ENCODE results near the gene ELANE.
"Not testable (repeated sequence)": the region's sequence is repeated elsewhere in the genome, so short reads cannot be mapped to it uniquely, and the experiment has no call there.

ELANE gene

DNA sequence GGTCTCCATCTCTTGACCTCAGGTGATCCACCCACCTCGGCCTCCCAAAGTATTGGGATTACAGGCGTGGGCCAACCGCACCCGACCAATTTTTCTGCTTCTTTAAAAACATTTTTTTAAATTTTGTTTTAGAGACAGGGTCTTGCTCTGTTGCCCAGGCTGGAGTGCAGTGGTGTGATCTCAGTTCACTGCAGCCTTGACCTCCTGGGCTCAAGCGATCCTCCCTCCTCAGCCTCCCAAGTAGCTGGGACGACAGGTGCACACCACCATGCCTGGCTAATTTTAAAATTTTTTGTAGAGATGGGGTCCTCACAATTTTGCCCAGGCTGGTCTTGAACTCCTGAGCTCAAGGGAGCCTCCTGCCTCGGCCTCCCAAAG is 9.3 kb upstream of the ELANE start:
- not testable (repeated sequence) for DNase-seq (ENCODE audit: low spot score)

DNA sequence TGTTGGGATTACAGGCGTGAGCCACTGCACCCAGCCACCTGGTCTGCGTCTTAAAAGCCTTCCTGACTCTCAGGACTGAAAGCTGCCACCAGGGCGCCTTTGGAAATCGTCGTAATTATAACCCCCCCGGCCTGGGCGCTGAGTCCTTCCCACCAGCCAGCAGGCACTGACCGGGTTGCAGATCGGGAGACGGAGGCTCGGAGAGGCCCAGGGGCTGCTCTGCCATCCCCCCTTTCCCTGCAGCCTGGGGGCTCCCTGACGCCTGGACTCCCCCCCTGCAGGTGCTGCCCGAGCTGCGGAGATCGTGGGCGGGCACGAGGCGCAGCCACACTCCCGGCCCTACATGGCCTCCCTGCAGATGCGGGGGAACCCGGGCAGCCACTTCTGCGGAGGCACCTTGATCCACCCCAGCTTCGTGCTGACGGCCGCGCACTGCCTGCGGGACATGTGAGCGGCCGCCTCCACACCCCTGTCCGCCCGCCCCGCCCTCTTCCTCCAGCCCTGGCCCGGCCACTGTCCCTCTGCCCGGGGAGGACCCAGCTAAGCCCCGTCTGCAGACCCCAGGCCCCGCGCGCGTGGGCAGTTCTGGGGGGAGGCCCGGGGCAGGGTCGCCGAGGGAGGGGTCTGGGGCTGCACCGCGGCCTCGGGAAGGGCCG is 8.8 kb upstream of the ELANE start:
- DNase-seq (ENCODE audit: low spot score) = no peak

DNA sequence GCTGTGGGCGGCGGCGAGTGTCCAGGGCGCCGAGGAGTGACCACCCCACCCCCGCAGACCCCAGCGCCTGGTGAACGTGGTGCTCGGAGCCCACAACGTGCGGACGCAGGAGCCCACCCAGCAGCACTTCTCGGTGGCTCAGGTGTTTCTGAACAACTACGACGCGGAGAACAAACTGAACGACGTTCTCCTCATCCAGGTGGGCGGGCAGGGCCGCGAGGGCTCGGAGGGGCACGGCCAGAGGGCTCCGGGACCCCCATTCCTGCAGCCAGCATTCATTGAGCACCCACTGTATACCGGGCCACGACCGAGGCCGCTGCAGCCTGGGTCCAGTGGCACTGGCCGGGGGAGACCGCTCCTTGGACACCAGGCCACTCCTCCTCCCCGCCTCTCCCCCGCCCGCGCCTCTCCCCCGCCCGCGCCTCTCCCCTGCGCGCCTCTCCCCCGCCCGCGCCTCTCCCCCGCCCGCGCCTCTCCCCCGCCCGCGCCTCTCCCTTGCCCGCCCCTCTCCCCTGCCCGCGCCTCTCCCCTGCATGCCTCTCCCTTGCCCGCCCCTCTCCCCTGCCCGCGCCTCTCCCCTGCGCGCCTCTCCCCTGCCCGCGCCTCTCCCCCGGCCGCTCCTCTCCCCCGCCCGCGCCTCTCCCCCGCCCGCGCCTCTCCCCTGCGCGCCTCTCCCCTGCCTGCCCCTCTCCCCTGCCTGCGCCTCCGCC is 8.1 kb upstream of the ELANE start:
- no peak for DNase-seq (ENCODE audit: low spot score)

DNA sequence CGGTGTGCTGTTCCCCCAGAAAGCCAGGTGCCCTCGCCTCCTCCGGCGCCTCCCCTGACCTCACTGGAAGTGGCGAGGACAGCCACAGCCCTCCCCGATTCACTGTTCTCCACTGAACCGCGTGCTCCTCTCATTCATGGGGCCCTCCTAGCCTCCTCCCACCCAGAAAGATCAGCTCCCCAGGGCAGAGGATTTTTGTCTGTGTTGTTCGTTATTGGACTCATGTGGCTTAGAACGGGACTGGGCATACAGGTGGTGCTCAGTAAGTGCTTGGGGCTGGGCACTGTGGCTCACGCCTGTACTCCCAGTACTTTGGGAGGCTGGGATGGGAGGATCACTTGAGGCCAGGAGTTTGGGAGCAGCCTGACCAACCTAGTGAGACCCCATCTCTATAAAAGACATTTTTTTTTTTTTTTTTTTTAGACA is 7.5 kb upstream of the ELANE start:
- no peak for DNase-seq (ENCODE audit: low spot score)

DNA sequence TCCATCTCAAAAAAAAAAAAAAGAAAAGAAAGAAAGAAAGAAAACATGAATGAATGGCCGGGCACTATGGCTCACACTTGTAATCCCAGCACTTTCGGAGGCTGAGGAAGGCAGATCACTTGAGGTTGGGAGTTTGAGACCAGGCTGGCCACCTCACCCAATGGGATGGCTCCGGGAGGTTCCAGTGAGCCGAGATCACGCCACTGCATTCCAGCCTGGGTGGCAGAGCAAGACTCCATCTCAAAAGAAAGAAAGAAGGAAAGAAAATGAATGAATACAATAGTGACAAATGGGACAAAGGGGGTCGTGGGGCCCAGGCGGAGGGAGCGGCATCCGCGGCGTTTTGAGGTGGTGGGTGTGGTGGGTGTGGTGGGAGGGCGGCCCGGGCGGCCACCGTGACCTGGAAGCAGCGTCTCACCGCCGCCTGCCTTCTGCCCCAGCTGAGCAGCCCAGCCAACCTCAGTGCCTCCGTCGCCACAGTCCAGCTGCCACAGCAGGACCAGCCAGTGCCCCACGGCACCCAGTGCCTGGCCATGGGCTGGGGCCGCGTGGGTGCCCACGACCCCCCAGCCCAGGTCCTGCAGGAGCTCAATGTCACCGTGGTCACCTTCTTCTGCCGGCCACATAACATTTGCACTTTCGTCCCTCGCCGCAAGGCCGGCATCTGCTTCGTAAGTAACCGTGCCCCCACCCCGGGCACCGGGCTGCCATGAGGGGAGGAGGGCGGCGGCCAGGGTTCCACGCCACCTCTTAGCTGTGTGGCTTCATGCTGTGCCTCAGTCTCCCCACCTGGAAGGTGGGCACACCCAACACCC is 6.2 kb upstream of the ELANE start:
- no peak for DNase-seq (ENCODE audit: low spot score)

DNA sequence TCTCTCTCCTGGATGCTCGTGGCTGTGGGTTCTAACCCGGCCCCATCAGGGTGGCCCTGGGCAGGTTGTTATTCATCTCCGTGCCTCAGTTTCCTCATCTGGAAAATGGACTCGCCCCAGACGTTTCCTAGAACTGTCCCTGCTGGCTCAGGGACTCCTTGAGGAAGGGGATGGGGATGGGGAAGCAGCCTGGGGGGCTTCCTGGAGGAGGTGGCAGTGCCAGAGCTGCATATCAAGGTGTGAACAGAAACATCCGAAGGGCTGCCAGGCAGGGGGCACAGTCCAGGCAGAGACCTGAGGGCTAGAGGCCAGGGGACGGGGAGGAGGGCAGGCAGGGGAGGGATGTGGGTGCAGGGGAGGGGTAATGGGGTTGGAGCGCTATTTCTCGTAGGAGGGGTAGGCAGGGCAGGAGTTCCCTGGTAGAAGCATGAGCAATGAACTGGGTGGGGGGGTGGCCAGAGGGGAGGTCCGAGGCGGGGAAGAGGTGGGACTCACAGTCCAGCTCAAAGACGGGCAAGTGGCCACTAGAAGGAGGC is 3.6 kb upstream of the ELANE start:
- no peak for DNase-seq (ENCODE audit: low spot score)

DNA sequence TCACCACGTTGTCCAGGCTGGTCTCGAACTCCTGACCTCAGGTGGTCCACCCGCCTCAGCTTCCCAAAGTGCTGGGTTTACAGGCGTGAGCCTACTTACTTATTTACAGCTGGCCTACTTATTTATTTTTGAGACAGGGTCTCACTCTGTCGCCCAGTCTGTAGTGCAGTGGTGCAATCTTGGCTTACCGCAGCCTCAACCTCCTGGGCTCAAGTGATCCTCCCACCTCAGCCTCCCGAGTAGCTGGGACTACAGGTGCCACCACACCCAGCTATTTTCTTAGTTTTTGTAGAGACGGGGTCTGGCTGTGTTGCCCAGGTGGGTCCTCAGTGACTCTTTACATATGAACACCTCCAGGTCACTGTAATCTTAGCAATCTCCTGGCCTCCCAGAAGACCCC is 2.9 kb upstream of the ELANE start:
- not testable (repeated sequence) for DNase-seq (ENCODE audit: low spot score)

DNA sequence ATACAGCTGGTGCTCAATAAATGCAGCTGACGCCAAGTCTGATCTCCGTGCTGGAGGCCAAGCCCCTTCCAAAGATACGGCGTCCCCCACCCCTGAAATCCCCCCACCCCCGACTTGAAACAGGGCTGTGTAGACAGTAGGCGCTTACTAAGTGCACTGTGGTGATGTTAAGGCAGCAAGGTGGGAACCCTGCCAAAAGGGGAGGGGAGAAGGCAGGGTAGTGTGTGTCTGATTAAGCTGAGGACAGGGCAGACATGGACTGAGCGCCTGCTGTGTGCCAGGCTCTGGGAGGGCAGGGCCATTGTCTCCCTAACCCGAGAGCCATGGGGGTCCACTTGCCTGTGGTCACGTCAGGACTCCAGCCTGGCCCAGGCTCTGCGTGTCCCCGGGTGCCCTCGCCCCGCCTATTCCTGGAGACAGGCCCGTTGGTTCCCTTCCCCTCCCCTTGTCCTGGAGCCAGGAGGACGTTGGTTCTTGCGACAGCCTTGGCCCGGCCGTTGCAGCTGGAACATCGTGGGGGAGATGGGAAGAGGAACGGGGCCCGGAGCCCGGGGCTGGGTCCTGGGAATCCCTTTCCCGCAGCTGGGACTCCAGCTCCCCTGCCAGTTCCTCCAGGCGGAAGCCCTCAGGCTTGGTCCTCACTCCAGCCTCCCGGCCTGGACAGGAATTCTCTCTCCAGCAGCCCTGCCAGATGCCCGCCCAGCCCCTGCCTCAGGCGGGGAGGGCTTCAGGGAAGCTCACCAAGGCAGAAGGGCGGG is 1.7 kb upstream of the ELANE start:
- DNase-seq (ENCODE audit: low spot score) = no peak

DNA sequence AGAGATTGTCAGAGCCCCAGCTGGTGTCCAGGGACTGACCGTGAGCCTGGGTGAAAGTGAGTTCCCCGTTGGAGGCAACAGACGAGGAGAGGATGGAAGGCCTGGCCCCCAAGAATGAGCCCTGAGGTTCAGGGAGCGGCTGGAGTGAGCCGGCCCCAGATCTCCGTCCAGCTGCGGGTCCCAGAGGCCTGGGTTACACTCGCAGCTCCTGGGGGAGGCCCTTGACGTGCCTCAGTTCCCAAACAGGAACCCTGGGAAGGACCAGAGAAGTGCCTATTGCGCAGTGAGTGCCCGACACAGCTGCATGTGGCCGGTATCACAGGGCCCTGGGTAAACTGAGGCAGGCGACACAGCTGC is 1.1 kb upstream of the ELANE start:
- no peak for DNase-seq (ENCODE audit: low spot score)

DNA sequence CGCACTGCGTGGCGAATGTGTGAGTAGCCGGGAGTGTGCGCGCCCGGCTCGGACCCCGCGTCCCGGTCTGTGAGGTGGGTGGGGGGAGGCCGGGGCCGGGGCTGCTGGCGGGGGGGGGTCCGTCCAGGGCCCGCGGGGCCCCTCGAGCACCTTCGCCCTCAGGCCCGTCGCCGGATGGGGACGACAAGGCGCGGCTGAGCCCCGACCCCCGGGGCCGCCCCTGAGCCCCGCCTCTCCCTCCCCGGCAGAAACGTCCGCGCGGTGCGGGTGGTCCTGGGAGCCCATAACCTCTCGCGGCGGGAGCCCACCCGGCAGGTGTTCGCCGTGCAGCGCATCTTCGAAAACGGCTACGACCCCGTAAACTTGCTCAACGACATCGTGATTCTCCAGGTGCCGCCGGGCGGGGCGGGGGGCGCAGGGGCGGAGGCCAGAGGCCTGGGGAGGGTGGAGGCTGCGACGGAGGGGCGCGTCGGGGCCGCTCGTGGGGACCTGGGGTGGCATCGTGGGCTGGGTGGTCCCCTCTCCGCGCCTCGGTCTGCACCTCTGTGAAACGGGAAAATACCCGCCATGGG is 997 bp downstream of the ELANE start:
- no peak for DNase-seq (ENCODE audit: low spot score)

DNA sequence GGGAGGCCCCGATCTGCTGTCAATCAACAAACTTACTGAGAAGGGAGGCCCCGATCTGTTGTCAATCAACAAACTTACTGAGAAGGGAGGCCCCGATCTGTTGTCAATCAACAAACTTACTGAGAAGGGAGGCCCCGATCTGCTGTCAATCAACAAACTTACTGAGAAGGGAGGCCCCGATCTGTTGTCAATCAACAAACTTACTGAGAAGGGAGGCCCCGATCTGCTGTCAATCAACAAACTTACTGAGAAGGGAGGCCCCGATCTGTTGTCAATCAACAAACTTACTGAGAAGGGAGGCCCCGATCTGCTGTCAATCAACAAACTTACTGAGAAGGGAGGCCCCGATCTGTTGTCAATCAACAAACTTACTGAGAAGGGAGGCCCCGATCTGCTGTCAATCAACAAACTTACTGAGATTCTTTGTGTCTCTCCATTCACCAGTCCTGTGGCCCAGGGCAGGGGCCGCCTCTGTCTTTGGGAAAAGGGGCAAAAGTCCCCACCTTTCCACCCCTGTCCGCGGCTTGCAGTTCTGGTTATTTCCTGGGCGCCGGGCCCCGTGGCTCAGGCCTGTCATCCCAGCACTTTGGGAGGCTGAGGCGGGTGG is 1.6 kb downstream of the ELANE start:
- not testable (repeated sequence) for DNase-seq (ENCODE audit: low spot score)

DNA sequence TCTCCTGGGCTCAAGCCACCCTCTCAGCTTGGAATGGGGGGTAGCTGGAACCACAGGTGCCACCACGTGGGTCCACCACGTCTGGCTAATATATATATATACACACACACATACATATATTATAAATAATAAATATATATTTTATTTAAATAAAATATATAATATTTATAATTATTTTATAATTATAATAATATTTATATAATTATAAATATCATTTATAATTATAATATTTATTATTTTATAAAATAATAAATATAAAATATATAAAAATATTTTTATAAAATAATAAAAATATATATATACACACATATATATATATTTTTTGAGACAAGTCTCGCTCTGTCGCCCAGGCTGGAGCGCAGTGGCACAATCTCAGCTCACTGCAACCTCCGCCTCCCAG is 2.4 kb downstream of the ELANE start:
- no peak for DNase-seq (ENCODE audit: low spot score)

DNA sequence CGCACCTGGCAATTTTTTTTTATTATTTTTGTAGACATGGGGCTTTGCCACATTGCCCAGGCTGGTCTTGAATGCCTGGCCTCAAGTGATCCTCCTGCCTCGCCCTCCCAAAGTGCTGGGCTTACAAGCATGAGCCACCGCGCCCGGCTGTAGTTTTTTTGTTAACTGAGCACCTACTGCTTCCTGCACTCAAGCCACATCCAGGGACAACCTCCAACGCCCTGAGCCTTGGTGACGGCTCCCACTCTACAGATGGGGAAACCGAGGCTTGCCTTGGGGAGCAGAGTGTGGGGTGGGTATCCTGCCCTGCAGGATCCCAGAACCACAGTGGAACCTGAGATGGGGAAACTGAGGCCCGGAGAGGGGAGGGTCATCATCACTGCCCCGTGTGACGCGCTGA is 3.0 kb downstream of the ELANE start:
- no peak for DNase-seq (ENCODE audit: low spot score)

DNA sequence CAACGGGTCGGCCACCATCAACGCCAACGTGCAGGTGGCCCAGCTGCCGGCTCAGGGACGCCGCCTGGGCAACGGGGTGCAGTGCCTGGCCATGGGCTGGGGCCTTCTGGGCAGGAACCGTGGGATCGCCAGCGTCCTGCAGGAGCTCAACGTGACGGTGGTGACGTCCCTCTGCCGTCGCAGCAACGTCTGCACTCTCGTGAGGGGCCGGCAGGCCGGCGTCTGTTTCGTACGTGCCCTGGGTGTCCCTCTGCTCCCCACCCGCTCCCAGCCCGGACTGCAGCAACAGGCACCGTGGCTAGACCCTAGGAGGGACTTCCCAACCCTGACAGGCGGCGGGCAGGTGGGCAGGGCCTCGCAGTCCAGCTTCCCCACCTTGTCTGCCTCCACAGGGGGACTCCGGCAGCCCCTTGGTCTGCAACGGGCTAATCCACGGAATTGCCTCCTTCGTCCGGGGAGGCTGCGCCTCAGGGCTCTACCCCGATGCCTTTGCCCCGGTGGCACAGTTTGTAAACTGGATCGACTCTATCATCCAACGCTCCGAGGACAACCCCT is 3.5 kb downstream of the ELANE start:
- no peak for DNase-seq (ENCODE audit: low spot score)

DNA sequence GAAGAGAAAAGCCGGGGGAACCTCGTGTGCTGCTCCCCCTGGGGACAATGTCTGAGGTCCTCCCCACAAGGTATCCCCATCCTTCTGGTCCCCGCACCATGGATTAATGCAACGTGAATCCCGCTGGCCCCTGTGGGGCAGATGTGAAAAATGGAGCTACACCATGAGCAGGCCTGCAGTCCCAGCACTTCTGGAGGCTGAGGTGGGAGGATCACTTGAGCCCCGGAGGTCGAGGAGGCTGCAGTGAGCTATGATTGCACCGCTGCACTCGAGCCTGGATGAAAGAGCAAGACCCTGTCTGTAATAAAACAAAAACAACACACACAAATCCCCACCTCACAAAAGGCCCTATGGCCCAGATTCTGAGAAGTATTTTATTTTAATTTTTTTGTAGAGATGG is 6.2 kb downstream of the ELANE start:
- DNase-seq (ENCODE audit: low spot score) = no peak

DNA sequence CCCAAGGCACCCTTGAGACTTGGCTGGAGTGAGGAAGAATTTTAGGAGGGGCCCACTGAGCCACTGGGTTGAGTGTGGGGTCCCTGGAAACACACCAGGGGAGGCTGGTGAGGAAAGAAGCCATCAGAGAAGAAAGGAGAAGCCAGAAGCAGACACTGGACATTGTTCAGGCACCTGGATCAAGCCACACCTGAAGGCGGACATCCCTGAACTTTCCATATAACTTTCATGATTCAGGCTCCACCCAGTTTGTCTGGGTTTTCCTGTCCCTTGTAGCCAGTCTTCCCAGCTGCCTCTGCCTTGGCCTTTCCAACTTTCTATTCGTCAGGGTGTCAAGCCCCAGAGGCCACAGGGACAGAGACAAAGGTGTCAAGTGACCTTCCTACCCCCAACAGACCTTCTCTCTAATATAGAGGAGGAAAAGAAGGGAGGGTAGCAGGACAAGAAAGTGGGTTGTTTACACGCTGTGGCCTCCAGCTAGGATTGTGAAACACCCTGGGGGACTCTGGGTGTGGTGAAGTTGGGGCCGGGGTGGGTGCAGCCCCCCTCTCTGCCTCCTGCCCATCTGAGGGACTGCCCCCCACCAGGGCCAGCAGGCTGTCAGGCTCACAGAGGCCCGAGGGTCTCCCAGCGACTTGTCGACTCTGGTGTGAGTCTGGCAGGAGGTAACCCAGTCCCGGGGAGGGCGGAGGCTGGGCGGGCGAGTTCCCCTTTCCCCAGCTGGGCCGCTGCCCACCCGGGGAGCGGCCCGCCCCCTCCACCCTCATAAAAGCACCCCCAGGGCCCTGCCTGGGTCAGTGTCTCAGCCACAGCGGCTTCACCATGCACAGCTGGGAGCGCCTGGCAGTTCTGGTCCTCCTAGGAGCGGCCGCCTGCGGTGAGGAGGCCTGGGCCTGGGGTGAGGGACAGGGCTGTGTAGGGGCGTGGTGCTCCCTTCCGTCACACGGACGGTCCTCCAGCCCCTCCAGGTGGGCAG is 7.1 kb downstream of the ELANE start, which contains the start of gene CFD:
Gene CFD, plus strand, starts transcription at position 797 of the 976 bp plus-strand sequence. Its CDS starts 26 bp downstream, at position 823.
- no peak for DNase-seq (ENCODE audit: low spot score)

DNA sequence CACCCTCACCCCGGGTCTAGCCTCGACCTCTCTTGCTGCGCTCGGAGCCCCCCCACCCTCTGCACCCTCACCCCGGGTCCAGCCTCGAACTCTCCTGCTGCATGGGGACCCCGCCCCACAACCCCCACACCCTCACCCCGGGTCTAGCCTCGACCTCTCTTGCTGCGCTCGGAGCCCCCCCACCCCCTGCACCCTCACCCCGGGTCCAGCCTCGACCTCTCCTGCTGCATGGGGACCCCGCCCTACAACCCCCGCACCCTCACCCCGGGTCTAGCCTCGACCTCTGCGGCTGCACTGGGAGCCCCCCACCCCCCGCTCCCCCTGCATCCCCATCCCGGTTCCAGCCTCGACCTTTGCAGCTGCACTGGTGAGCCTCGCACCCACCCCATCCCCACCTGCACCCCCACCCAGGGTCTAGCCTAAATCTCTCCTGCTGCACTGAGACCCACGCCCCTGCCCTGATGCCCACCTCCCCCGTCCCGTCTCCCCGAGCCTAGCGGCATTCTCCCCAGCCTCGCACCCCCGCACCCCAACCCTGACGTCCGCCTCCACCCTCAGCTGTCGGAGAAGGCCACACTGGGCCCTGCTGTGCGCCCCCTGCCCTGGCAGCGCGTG is 9.1 kb downstream of the ELANE start:
- DNase-seq (ENCODE audit: low spot score) = no peak

DNA sequence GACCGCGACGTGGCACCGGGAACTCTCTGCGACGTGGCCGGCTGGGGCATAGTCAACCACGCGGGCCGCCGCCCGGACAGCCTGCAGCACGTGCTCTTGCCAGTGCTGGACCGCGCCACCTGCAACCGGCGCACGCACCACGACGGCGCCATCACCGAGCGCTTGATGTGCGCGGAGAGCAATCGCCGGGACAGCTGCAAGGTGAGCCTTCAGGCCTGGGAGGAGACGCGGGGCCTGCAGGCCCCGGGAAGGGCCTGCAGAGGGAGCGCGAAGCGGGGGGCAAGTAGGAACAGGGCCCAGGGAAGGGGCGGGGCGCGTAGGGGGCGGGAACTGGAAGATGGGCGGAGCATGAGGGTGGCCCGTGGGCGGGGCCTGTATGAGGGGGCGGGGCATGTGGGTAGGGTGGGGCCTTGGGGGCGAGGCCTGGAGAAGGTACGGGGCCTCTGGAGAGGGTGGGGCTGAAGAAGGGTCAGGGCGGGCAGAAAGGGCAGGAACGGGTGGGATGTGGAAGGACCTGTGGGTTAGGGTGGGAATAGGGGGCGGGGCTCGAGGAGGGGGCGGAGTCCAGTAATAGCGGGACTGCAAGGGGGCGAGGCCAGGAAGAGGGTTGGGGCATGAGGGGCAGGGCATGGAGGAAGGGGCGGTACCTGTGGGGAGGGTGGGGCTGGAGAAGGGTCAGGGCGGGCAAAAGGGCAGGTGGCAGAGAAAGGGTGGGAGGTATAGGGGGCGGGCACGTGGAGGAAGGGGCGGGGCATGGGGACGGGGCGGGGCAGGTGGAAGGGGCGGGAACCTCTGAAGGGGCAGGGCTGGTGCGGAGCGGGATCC is 9.9 kb downstream of the ELANE start:
- peak; percentile 66 for DNase-seq (ENCODE audit: low spot score)

Measured in hematopoietic multipotent progenitor cell treated with erythropoietin and hydrocortisone succinate and interleukin-3 and kit ligand, for 15 days (in vitro differentiated cells).